OCI-LY1 (cell line): ENCODE results near the gene WDR89.
"Not testable (repeated sequence)": the region's sequence is repeated elsewhere in the genome, so short reads cannot be mapped to it uniquely, and the experiment has no call there.

Source experiments
- H2AFZ ChIP-seq: fragments of 200-600 bp; sonication (generic), shearing (Covaris generic); 2 replicates; pipeline ENCODE4 v1.6.0; 2014; ENCODE audit warnings: antibody characterized with exemption, mild to moderate bottlenecking, low read length
- H3F3A ChIP-seq: fragments of 200-600 bp; sonication (generic), shearing (Covaris generic); 2 replicates; pipeline ENCODE4 v1.6.0; 2014; ENCODE audit warnings: mild to moderate bottlenecking, antibody characterized with exemption, low read length, moderate library complexity; ENCODE audit not compliant: insufficient read depth
- H3K27ac ChIP-seq: fragments of 200-600 bp; sonication (generic); 2 replicates; pipeline ENCODE4 v1.5.1; 2014; ENCODE audit warnings: low read length, mixed run types, mild to moderate bottlenecking, low read depth; ENCODE audit not compliant: poor library complexity, severe bottlenecking
- H3K27me3 ChIP-seq: fragments of 200-600 bp; sonication (generic); 2 replicates; pipeline ENCODE4 v1.6.0; 2014; ENCODE audit warnings: antibody characterized with exemption, mild to moderate bottlenecking, low read length, moderate library complexity; ENCODE audit not compliant: insufficient read depth
- H3K36me3 ChIP-seq: fragments of 200-600 bp; sonication (generic); 2 replicates; pipeline ENCODE4 v1.6.1; 2014; ENCODE audit warnings: mild to moderate bottlenecking, antibody characterized with exemption, low read length, moderate library complexity, mixed read lengths; ENCODE audit not compliant: insufficient read depth
- H3K4me1 ChIP-seq: fragments of 200-600 bp; sonication (generic); 2 replicates; pipeline ENCODE4 v1.5.1; 2014; ENCODE audit warnings: mild to moderate bottlenecking, low read length, moderate library complexity; ENCODE audit not compliant: insufficient read depth, severe bottlenecking
- H3K4me2 ChIP-seq: fragments of 200-600 bp; sonication (generic), shearing (Covaris generic); 2 replicates; pipeline ENCODE4 v1.6.1; 2014; ENCODE audit warnings: low read length
- H3K4me3 ChIP-seq: fragments of 200-600 bp; sonication (generic); 2 replicates; pipeline ENCODE4 v1.5.1; 2014; ENCODE audit warnings: low read length, low read depth, mild to moderate bottlenecking, mixed read lengths; ENCODE audit not compliant: poor library complexity, severe bottlenecking
- H3K79me2 ChIP-seq: fragments of 200-600 bp; shearing (Covaris generic); 2 replicates; pipeline ENCODE4 v1.6.1; 2016; ENCODE audit warnings: mixed run types, low read length, mixed read lengths; ENCODE audit not compliant: insufficient read depth
- H3K9ac ChIP-seq: fragments of 200-600 bp; sonication (generic), shearing (Covaris generic); 2 replicates; pipeline ENCODE4 v1.6.1; 2014; ENCODE audit warnings: mild to moderate bottlenecking, low read length, mixed read lengths
- H3K9me2 ChIP-seq: fragments of 200-600 bp; sonication (generic), shearing (Covaris generic); 2 replicates; pipeline ENCODE4 v1.6.1; 2014; ENCODE audit warnings: low read depth, mild to moderate bottlenecking, low read length, mixed read lengths
- H3K9me3 ChIP-seq: fragments of 200-600 bp; shearing (Covaris generic); 2 replicates; pipeline ENCODE4 v1.6.1; 2014; ENCODE audit warnings: low read length, mixed read lengths
- H4K20me1 ChIP-seq: fragments of 200-600 bp; sonication (generic), shearing (Covaris generic); 2 replicates; pipeline ENCODE4 v1.6.0; 2016; ENCODE audit warnings: mild to moderate bottlenecking, low read length; ENCODE audit not compliant: insufficient read depth
- CTCF ChIP-seq: fragments of 200-600 bp; sonication (generic), shearing (Covaris generic); IDR thresholded peaks from 2 replicates; pipeline ENCODE4 v1.5.1; 2017; ENCODE audit warnings: mild to moderate bottlenecking, antibody characterized with exemption, low read length, moderate library complexity, mixed read lengths
- EZH2 ChIP-seq: fragments of 200-600 bp; sonication (generic), shearing (Covaris generic); IDR thresholded peaks from 2 replicates; pipeline ENCODE4 v1.8.0; 2017; ENCODE audit warnings: borderline replicate concordance, mixed run types, mild to moderate bottlenecking, antibody characterized with exemption, low read length, moderate library complexity, mixed read lengths

Gene WDR89

GRCh38 chr14:63624203-63624602, 17.5 kb downstream of the WDR89 start:
- Histone ChIP-seq H3K27me3 (no peaks in the 10 kb centered on the region), H3K4me2 (no peak overlapping the region), H3K9me2 (no peaks in the 10 kb centered on the region), H3K79me2 (peaks cover 7% of the 10 kb centered on the region; the same call in 1 of the 2 replicates), H3K9me3 (no peaks in the 10 kb centered on the region), H3K4me3 (no peak overlapping the region), H3K9ac (no peak overlapping the region), H3K27ac (no peak overlapping the region), H3K4me1 (no peaks in the 10 kb centered on the region), H3F3A (no peaks in the 10 kb centered on the region), H3K36me3 (peaks cover 35% of the 10 kb centered on the region), H2AFZ (no peak overlapping the region), H4K20me1 (no peaks in the 10 kb centered on the region)
- TF ChIP-seq EZH2, result no peak
- TF ChIP-seq CTCF, result no peak

- not testable (repeated sequence) for H4K20me1 ChIP-seq, H3K27ac ChIP-seq, H3K4me3 ChIP-seq, H3K4me1 ChIP-seq, H2AFZ ChIP-seq, H3K9ac ChIP-seq, H3K4me2 ChIP-seq, H3K9me3 ChIP-seq, H3K79me2 ChIP-seq, H3K9me2 ChIP-seq, H3F3A ChIP-seq, H3K27me3 ChIP-seq
- H3K36me3 ChIP-seq, result peaks cover 38% of the 10 kb centered on the region
Measured at GRCh38 chr14:63621975-63622374, 19.7 kb downstream of the WDR89 start.

GRCh38 chr14:63616015-63616414, 25.7 kb downstream of the WDR89 start:
- Histone ChIP-seq H3K4me2 (no peak overlapping the region), H3K9me2 (no peaks in the 10 kb centered on the region), H3K27ac (no peak overlapping the region), H2AFZ (no peak overlapping the region), H3K4me1 (peaks cover 10% of the 10 kb centered on the region), H3K36me3 (peaks cover 34% of the 10 kb centered on the region), H3K27me3 (no peaks in the 10 kb centered on the region), H3K79me2 (peaks cover 34% of the 10 kb centered on the region), H3K9ac (no peak overlapping the region), H3K9me3 (no peaks in the 10 kb centered on the region), H3F3A (no peaks in the 10 kb centered on the region), H3K4me3 (no peak overlapping the region), H4K20me1 (no peaks in the 10 kb centered on the region)
- no peak for TF ChIP-seq EZH2
- no peak for TF ChIP-seq CTCF

GRCh38 chr14:63614679-63615363, 26.9 kb downstream of the WDR89 start:
- Histone ChIP-seq H3F3A (no peaks in the 10 kb centered on the region), H3K9me3 (no peaks in the 10 kb centered on the region), H3K36me3 (peaks cover 34% of the 10 kb centered on the region), H3K9ac (no peak overlapping the region), H4K20me1 (no peaks in the 10 kb centered on the region), H3K27ac (no peak overlapping the region), H3K79me2 (peaks cover 34% of the 10 kb centered on the region), H3K27me3 (no peaks in the 10 kb centered on the region), H3K4me3 (no peak overlapping the region), H3K9me2 (no peaks in the 10 kb centered on the region), H2AFZ (no peak overlapping the region), H3K4me1 (peaks cover 10% of the 10 kb centered on the region), H3K4me2 (no peak overlapping the region)
- TF ChIP-seq EZH2 (no peak), CTCF (no peak)
